Transverse colon (tissue), 4 donors: ENCODE data around the gene SLC39A8. TPM values are rescaled to one million over a fixed set of nuclear protein-coding genes. Genes with fewer than 3 reads are reported as not detected.

ENCODE experiments used
- DNase-seq: peaks from one replicate; pipeline ENCODE4 v3.0.0-alpha.2; 2019
- H3K27ac ChIP-seq, 4 donors: fragments of 200-600 bp; sonication (generic); 2 replicates each; pipeline ENCODE4 v1.5.1; 2016 to 2018; ENCODE audit warnings: inconsistent platforms in 4 of 4
- H3K27me3 ChIP-seq: fragments of 200-600 bp; sonication (generic); 2 replicates; pipeline ENCODE4 v1.5.1; 2017; ENCODE audit warnings: inconsistent platforms
- H3K36me3 ChIP-seq, 4 donors: fragments of 200-600 bp; sonication (generic); 2 replicates each; pipeline ENCODE4 v1.5.1; 2017 to 2019; ENCODE audit warnings: inconsistent platforms in 4 of 4
- H3K4me1 ChIP-seq, 4 donors: fragments of 200-600 bp; sonication (generic); 2 replicates each; pipeline ENCODE4 v1.5.1; 2017 to 2020; ENCODE audit warnings: inconsistent platforms in 4 of 4
- H3K4me3 ChIP-seq, 4 donors: fragments of 200-600 bp; sonication (generic); 1 replicate in 1 of 4; 2 replicates in 3 of 4; pipeline versions ENCODE4 v1.5.1 to v1.6.1; 2017 to 2019; ENCODE audit warnings: inconsistent platforms in 4 of 4
- H3K9me3 ChIP-seq, 2 donors: fragments of 200-600 bp; sonication (generic); 2 replicates each; pipeline ENCODE4 v1.5.1; 2017 to 2019; ENCODE audit warnings: inconsistent platforms in 2 of 2
- CTCF ChIP-seq, 5 experiments: fragments of 200-600 bp in 3 of 5; fragments of 450-650 bp in 2 of 5; sonication (generic) in 3 of 5; IDR thresholded peaks; 1 replicate in 2 of 5; 2 replicates in 3 of 5; pipeline ENCODE4 v1.5.1; 2016 to 2017; ENCODE audit warnings: antibody characterized with exemption in 5 of 5, inconsistent platforms in 3 of 5, mild to moderate bottlenecking in 2 of 5, moderate library complexity in 1 of 5
- EP300 ChIP-seq: sonication (generic); formaldehyde crosslinking; IDR thresholded peaks from one replicate; pipeline ENCODE4 v1.6.1; 2017; ENCODE audit warnings: antibody characterized with exemption, low read depth
- POLR2A ChIP-seq: fragments of 450-650 bp; IDR thresholded peaks from one replicate; pipeline ENCODE4 v1.6.1; 2016; ENCODE audit warnings: antibody characterized with exemption, mild to moderate bottlenecking, moderate library complexity
- POLR2AphosphoS5 ChIP-seq, 3 donors: sonication (generic); formaldehyde crosslinking; IDR thresholded peaks; one replicate each; pipeline ENCODE4 v1.6.1; 2016; ENCODE audit warnings: antibody characterized with exemption in 3 of 3
- WGBS, 2 donors: methylation state at CpG; one replicate each; pipeline ENCODE4 v1.1.5; 2018; ENCODE audit warnings: low coverage in 1 of 2; 5-methylcytosine and 5-hydroxymethylcytosine counted together
- in situ Hi-C, 4 donors: fragments of 200-750 bp; cut with MboI; loops; one replicate each; pipeline versions ENCODE4 v1.15.0 to v1.15.1; 2017; ENCODE audit warnings: low sequenced_read_pairs in 3 of 4, low pct_ligation_motif_present in 1 of 4, low pct_unique_long_range_greater_than_20kb in 1 of 4
- intact Hi-C: fragments of 100-400 bp; cut with DNase I; formaldehyde crosslinking; loops from one replicate; pipeline ENCODE4 v1.15.1; 2023; ENCODE audit warnings: low total_unique reads
- total RNA-seq, 4 donors: library from RNA; depleted of rRNA; stranded (reverse); fragments of >200 nt; gene quantifications; one replicate each; pipeline ENCODE4 v1.1.0, GENCODE V29; 2016

SLC39A8 gene
- total RNA-seq, 4 donors from 2014 or later, result 21.7 to 83.8 (median 42.6) TPM

- in situ Hi-C loops, result no loop called here
- TF ChIP-seq CTCF (IDR thresholded peaks at IDR 0.05) (no peak), POLR2AphosphoS5 (IDR thresholded peaks at IDR 0.05) (no peak), EP300 (no peak), POLR2A (no peak)
- Histone ChIP-seq H3K27me3 (no peaks in the 10 kb centered on the region), H3K4me3 (no peak overlapping the region), H3K9me3 (no peaks in the 10 kb centered on the region), H3K36me3 (no peaks in the 10 kb centered on the region), H3K27ac (peak overlapping the region in 3 of 4 donors; percentile 39 to 86 (median 49)), H3K4me1 (peaks cover 2 to 43% (median 15%) of the 10 kb centered on the region in 4 donors)
- WGBS, 2 donors, result 63 to 76% methylated on average over 3 of the region's 3 CpGs
- intact Hi-C loops, result no loop called here
- peak; percentile 45 for DNase-seq
Observed at GRCh38 chr4:102356562-102357202, 11.4 kb upstream of the SLC39A8 start.

GRCh38 chr4:102355748-102356147 lies 10.5 kb upstream of the SLC39A8 start:
- H3K27me3 ChIP-seq, result no peaks in the 10 kb centered on the region
- H3K9me3 ChIP-seq, result no peaks in the 10 kb centered on the region
- DNase-seq, result no peak
- H3K27ac ChIP-seq, result peak overlapping the region in 3 of 4 donors; percentile 79 to 87 (median 86)
- 64 to 72% methylated on average over 2 of the region's 2 CpGs for WGBS, 2 donors
- TF ChIP-seq CTCF (IDR thresholded peaks at IDR 0.05), result no peak
- H3K36me3 ChIP-seq, result no peaks in the 10 kb centered on the region
- peaks cover 2 to 43% (median 15%) of the 10 kb centered on the region in 4 donors for H3K4me1 ChIP-seq
- H3K4me3 ChIP-seq, result no peak overlapping the region
- in situ Hi-C loops, result no loop called here
- intact Hi-C loops, result no loop called here

GRCh38 chr4:102354671-102355454 lies 9.6 kb upstream of the SLC39A8 start:
- 36 to 43% methylated on average over 2 of the region's 2 CpGs for WGBS, 2 donors
- DNase-seq, result no peak
- Histone ChIP-seq H3K36me3 (no peaks in the 10 kb centered on the region), H3K4me3 (no peak overlapping the region), H3K27ac (peak overlapping the region; percentile 77 to 87 (median 82)), H3K4me1 (peaks cover 2 to 45% (median 15%) of the 10 kb centered on the region in 4 donors), H3K27me3 (no peaks in the 10 kb centered on the region), H3K9me3 (no peaks in the 10 kb centered on the region)
- TF ChIP-seq CTCF (IDR thresholded peaks at IDR 0.05) (no peak), POLR2A (no peak), POLR2AphosphoS5 (IDR thresholded peaks at IDR 0.05) (no peak), EP300 (no peak)
- intact Hi-C loops, result no loop called here
- in situ Hi-C loops, result no loop called here

GRCh38 chr4:102352781-102353180 lies 7.5 kb upstream of the SLC39A8 start:
- H3K27me3 ChIP-seq, result no peaks in the 10 kb centered on the region
- H3K27ac ChIP-seq, result peak overlapping the region; percentile 77 to 87 (median 82)
- intact Hi-C loops (no loop called here), in situ Hi-C loops (no loop called here)
- peak; percentile 71 for TF ChIP-seq POLR2A
- TF ChIP-seq EP300, result peak; percentile 39
- no peak for TF ChIP-seq CTCF (IDR thresholded peaks at IDR 0.05)
- TF ChIP-seq POLR2AphosphoS5 (IDR thresholded peaks at IDR 0.05), result peak in 2 of 3 donors; percentile 82 to 84
- H3K4me3 ChIP-seq, result peak overlapping the region in 3 of 4 donors; percentile 33 to 48 (median 37)
- H3K4me1 ChIP-seq, result peaks cover 2 to 53% (median 18%) of the 10 kb centered on the region in 4 donors
- DNase-seq, result peak; percentile 25
- WGBS, 2 donors, result 42 to 50% methylated on average over 5 to 6 of the region's 6 CpGs
- no peaks in the 10 kb centered on the region for H3K9me3 ChIP-seq
- H3K36me3 ChIP-seq, result no peaks in the 10 kb centered on the region
